ENCODE data around the gene ZNF157. TPM values are rescaled to one million over a fixed set of nuclear protein-coding genes. Genes with fewer than 3 reads are reported as not detected.

The ZNF157 gene
- total and polyA plus RNA-seq, 2 of the 8 experiments (the other 6 are each of a cell fraction or from before 2014, with no cell fraction given) = 0.67 to 2.2 TPM

- TF ChIP-seq E2F6 (IDR thresholded peaks at IDR 0.05) = no peak
- TF ChIP-seq CTBP2 (IDR thresholded peaks at IDR 0.05; ENCODE audit: borderline replicate concordance, insufficient read depth, insufficient read length, low read length) = no peak
- TF ChIP-seq BRCA1 (IDR thresholded peaks at IDR 0.05; ENCODE audit: low read depth, low read length) = no peak
- TF ChIP-seq HDAC2 (IDR thresholded peaks at IDR 0.05; ENCODE audit: borderline replicate concordance in 1 of 2, low read depth in 2 of 2, low read length in 2 of 2) = no peak
Measured at GRCh38 chrX:47351706-47352105, 18.7 kb upstream of the ZNF157 start (continued).
